Stimulated activated CD8-positive, alpha-beta memory T cell treated with anti-CD3 and anti-CD28 coated beads, Interleukin-12 subunit alpha, Interleukin-12 subunit beta, amount 100 ng/mL, for 24 hours (primary cell): Measurements from ENCODE around the gene SYVN1.
"Not testable (repeated sequence)": the region's sequence is repeated elsewhere in the genome, so short reads cannot be mapped to it uniquely, and the experiment has no call there.

Experiments used
- DNase-seq: peaks from one replicate; pipeline ENCODE4 v3.0.0-alpha.2; 2020; ENCODE audit errors: extremely low read depth

SYVN1 gene

DNA sequence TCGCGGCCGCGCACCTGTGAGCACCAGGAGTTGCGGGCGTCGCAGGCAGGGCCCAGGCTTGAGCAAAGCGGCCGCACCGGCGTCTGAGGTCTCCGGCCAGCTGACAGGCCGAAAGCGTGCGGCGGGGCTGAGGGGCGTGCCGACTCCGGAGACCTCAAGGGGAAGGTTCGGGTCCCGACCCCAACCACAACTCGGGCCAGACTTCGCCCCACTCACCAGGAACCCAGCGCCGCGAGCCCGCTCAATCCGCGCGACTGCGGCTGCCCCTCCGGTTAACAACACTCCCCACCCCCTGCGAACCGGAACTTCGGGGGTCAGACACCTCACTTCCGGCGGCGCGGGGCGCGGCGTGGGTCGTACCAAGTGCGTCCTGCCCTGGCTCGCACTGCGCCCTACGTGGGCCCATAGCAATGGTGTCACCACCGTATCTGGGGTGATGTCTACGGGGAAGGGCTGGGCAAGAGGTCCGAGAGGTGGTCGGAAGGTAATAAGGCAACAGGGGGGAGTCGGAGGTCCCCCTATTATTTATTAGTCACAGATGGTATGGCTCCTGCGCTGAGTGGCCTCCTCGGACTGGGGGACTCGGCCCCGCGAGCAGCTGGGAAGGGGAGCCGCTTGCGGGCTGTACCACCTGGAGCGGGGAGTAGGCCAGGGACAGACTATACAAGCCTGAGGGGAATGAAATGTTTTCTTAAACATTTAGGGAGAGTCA, at the start of gene SYVN1:
Gene SYVN1, minus strand, starts transcription at position 280 of the 712 bp plus-strand sequence. CDS start 918 bp downstream, outside the sequence.
- peak; percentile 85 for DNase-seq

DNA sequence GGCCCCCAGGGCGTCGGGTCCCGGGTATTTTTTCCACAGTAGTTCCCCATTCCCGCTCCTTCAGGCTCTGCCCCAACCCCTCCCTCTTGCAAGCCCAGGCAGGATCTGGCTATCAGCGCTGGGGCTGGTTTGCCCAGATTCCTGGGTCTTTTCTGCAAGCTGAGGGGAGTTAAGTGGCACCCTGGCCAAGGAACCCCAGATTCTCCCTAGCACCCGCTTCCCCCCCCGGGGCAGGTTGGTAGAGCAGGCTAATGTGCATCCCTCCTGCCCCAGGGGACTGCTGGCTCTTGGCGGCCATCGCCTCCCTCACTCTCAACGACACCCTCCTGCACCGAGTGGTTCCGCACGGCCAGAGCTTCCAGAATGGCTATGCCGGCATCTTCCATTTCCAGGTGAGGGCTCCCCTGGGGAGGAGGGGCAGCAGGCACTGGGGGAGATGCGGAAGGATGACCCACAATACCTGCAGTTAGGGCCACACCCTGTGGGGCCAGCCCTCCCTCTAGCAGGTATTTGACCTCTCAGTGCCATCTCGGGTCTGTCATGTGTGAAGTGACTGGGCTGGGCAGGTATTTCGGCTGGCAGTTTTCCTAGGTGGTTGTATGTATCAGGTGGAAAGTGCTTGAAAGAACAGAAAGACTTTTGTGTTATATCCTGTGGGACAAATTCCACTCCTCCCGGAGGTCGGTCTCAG, 49.0 kb upstream of the SYVN1 start:
- DNase-seq, result no peak

DNA sequence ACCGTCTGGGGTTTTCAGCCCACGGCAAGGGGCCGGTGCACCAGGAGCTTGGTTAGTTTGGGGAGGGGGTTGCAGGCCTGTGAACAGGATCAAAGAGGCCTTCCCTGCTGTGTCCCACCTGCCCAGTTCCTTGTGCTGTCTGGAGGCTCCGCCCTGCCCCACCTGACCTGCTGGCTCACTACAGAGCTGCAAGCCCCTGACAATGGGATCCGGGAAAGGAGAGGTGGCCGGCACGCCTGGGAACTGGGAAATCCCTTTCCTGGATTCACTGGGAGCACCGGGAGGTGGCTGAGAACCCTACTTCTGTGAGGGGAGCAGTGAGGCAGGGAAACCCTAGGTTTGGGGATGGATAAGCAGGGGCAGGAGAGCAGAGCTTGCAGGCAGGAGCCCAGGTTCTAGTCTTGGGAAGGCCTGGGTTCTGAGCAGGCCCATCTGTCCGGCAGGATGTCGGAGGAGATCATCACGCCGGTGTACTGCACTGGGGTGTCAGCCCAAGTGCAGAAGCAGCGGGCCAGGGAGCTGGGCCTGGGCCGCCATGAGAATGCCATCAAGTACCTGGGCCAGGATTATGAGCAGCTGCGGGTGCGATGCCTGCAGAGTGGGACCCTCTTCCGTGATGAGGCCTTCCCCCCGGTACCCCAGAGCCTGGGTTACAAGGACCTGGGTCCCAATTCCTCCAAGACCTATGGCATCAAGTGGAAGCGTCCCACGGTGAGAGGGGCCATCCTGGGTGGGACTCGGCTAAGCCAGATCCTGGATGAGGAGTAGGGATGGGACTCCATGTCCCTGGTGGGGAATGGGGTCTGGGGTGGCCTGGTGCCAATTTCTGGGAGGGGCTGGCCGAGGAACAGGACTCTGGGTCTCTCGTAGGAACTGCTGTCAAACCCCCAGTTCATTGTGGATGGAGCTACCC, 48.2 kb upstream of the SYVN1 start:
- no peak for DNase-seq

DNA sequence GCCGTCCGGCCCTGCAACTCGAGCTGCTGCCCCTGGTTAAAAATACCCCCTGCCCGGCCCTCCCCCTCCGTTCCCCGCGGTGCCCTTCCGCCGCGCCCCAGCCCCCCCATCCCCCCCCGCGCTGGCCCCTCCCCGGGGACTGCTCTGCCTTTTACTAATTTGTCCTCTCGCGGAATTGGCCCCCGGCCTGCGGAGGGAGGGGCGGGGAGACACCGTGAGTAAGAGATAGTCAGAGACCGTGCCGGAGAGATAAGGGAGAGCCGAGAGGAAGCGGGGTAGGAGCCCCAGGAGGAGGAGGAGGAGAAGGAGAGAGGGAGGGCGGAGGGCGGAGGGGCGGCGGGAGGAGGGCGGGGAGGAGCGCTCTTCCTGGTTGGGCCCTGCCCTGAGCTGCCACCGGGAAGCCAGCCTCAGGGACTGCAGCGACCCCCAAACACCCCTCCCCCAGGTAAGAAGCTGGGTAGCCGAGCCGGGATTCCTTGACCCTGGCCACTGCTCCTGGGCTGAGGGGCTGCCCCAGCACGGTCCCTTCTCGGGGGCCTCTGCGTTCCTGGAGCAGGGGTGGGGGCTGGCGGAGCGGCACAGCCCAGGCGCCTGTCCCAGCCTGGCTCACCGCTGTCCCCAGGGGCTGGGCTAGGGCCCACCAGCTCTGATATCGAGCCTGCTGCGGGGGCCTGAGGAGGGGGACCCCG, 47.4 kb upstream of the SYVN1 start, which contains the start of gene CAPN1:
Gene CAPN1, plus strand, starts transcription at position 360 of the 689 bp plus-strand sequence. CDS start 774 bp downstream, outside the sequence.
- peak; percentile 63 for DNase-seq

DNA sequence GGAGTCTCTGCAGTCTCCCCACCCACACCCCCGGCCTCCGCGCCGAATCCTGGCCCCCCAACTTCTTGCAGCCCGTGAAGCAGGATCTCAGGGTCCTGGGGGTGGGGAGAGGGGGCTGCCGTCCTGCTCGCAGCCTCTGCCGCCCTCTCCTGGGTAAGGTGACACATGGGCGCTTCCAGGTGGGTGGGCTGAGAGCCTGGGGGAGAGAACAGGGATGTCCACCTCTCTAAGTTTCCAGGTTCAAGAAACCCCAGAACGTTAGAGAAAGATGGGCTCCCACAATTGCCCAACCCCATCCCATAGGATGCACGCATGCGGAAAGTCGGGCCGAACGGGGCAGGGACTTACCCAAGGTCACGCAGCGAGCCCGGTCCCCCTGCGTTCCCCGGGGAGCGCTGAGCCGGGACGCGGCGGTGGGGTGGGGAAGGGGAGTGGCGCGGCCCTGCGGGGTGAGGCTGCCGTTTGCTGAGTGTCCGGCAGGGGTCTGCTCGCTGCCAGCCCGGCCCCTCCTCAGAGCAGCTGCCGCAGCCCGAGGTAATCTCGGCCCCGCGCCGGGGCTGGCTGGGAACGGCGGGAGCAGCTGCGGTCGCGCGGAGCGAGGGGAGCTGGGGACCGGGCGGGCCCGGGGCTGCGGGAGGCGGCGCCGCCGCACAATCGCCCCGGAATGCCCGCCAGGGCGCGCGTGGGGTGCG, 46.7 kb upstream of the SYVN1 start:
- no peak for DNase-seq

DNA sequence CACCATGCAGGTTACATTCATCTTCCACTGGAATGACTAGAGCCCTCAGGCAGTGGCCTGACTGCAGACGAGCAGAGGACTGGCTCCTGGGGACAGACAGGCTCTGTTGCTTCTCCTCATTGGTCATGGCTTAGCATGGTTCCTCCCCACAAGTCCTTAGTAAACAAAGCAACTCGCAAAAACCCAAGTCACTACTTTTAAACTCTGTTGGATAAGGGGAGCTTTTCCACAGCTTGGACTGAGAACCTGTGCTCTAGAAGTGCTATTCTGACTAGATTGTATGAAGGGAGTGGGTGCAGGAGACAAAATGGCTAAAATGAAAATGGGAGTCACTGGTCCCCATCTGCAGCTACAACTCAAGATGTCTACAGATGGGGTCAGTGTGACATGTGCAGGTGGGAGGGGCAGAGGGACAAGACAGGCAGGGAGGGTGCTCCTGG, 40.3 kb upstream of the SYVN1 start:
- DNase-seq, result not testable (repeated sequence)

DNA sequence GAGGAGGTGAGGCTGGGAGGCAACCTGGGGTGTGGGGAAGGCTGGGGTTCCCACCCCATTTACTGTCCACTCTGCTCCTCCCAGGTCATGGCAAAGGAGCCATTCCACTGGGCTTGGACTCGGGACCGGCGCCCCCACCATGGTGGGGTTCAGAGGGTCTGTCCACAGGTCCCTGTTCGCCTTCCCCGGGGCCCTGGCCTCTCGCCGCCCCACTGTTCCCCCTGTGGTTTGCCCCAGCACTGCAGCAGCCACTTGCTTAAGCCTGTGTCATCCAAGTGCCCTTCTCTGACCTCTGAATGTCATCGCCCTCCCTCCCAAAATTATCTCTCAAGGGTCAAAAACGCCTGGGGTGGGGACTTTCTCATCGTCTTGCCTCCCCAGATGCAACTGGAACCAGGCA, 38.3 kb upstream of the SYVN1 start:
- DNase-seq, result no peak

DNA sequence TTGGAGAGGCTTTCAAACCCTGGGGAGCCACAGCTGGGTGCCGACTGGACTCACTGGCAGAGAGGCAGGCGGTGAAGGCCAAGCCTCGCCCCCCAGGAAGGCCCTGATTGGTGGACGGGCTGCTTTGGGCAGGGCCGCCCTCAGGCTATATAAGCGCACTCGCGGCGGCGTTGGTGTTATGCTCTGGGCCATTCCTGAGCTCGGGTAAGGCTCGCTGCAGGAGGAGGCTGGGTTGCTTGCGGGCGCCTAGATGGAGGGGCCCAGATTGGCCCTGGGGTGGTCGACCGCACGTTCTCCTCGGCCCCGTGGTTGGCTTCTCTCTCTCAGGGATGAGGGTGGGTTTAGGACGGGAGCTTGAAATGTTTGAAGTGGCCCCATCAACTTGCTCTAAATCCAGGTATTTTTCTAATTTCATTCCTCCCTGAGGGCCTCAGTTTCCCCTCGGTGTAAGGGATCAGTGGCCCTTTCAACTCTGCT, 35.8 kb upstream of the SYVN1 start, which contains the start of gene SPDYC:
Gene SPDYC, plus strand, starts transcription at position 176 of the 477 bp plus-strand sequence. CDS start 1,125 bp downstream, outside the sequence.
- no peak for DNase-seq

DNA sequence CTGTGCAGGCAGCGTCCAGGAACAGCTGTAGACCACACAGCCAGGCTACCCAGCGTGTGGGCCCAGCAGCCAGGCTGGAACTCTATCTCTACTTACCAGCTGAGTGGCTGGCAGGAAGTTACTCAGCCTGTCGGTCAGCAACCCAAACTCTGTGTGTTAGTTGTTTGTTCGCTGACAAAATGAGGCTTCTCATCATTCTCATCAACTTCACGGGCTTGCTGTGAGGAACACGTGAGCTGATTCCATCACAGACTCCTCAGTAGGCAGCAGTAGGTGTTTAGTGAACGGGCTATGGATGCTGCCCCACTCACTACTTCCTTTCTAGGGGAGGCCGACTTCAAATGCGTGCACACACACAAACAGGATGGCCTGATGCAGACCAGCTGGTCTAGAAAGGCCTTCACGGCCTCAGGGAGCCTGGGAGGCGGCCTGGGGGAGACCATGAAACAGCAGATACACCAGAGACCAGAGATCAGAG, 34.9 kb upstream of the SYVN1 start:
- no peak for DNase-seq

DNA sequence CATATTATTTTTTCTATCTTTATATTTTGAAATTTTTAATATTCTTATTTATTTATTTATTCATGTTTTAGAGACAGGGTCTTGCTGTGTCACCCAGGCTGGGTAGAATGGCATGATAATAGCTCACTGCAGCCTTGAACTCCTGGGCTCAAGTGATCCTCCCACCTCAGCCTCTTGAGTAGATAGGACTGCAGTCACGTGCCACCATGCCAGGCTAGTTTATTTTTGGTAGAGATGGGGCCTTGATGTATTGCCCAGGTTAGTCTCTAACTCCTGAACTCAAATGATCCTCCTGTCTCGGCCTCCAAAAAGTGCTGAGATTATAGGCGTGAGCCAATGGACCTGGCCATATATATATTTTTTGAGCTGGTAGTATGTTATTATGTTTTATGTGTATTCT, 33.3 kb upstream of the SYVN1 start:
- no peak for DNase-seq

DNA sequence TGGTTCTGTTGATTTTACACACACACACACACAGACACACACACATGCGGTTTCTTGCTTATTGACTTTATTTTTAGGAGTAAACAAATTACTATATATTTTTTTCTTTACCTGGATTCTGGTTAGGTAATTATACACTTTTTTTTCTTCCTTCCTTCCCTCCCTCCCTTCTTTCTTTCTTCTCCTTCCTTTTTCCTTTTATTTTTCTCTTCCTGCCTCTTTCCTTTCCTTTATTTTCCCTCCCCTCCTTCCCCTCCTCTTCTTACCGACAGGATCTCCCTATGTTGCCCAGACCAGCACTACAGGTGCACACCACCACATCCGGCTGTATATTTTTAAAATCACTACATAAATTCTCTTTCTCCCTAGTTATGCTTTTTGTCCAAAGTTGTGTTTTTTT, 32.6 kb upstream of the SYVN1 start:
- no peak for DNase-seq

DNA sequence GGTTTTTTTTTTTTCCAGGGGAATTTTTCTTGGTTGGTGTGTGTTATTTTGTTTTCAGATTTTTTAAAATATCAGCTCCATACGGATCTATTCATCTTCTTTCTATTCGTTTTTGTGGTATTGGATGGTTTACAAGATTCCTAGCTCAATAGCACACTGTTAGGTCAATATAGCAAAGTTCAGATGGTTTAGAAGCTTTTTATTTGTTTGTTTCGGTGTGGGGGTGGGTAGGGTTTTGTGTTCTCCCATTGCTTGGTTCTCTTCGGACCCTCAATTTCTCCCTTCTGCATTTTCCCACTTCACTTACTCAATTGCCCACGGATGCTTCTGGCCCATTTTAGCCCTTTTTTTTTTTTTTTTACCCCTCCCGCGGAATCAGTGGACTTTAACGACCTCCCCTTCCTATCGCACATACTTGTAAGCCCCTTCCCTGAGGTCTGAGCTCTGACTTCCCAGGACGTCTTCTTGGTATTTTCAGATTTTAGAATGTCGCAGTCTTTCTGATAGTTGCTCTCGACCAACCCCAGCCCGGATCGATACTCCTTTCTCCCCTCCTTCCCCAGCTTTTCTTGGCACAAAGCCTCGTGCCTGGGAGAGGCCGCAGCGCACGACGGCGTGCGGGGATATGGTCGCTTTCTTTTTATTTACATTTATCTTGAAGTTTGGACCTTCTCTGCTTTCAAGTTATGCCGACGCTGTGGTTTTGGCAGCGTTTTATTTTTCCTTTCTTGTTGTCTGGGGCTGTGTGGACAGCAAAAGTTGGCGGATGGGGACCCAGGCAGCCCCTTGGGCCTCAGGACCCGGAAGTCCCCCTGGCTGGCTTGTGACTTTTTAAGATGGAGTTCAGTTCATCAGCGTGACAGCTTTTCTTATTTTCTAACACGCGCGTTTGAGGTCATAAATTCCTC, 31.3 kb upstream of the SYVN1 start:
- no peak for DNase-seq

DNA sequence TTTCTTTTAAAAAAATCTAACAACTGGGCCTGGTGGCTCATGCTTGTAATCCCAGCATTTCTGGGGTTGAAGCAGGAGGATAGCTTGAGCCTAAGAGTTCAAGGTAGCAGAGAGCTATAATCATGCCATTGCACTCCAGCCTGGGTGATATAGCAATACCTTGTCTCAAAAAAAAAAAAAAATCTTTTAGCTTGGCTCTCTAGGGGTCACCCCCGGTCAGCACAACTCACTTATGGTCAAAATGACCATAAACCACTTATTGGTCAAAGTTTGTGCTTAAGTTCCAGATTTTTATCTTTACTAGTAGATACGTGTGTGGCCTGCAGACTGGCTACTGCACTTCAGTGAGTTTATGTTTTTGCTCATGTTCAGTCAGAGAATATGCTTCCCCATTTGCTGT, 29.4 kb upstream of the SYVN1 start:
- DNase-seq, result no peak

DNA sequence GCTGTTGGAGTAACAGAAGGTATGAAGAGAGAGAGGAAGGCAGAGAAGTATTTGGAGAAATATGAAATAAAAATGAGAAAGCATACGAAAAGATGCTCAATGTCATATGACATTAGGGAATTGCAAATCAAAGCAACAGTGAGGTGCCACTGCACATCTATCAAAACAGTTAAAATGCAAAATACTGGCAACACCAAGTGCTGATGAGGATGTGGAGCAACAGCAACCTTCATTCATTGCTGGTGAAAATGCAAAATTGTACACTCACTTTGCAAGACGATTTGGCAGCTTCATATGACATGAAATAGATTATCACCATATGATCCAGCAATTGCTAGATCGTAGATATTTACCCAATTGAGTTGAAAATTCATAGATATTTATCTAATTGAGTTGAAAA, 26.3 kb upstream of the SYVN1 start:
- DNase-seq, result no peak

DNA sequence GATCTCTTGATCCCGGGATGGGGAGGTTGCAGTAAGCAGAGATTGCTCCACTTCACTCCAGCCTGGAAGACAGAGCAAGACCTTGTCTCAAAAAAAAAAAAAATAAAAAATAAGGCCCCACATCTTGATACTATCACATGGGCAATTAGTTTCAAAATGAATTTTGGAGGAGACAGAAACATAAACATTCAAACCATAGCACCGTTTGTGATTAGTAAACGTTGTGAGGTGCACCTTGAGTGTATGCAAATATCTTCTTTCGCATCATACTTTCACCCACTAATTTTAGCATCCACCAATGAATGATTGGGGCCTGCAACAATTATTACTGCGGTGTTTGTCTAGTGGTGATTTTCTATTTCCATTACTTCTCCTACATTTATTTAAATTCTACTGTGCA, 24.7 kb upstream of the SYVN1 start:
- no peak for DNase-seq

DNA sequence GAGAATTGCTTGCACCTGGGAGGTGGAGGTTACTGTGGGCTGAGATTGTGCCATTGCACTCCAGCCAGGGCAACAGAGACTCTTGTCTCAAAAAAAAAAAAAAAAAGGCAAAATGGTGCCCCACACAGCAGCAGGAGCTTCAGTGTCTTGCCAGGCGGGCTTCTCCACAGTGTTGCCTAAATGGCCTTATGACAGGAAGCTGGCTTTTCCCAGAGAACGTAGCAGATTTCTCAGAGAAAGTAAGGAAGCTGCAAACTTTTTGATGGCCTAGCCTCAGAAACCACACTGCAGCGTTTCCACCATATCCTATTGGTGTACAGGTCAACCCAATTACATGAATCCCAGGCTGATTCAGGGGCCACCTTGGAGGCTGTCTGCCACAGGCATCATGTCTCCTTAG, 23.0 kb upstream of the SYVN1 start:
- DNase-seq, result no peak

DNA sequence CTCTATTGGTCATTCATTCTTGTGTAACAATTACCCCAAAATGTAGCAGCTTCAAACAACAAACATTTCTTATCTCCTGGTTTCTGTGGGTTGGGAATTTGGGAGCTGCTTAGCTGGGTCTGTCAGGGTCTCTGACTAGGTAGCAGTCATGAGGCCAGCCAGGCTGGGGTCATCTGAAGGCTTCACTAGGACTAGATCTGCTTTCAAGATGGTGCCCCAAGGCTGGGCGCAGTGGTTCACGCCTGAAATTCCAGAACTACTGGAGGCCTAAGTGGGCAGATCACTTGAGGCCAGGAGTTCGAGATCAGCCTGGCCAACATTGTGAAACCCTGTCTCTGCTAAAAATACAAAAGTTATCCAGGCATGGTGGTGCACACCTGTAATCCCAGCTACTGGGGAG, 22.6 kb upstream of the SYVN1 start:
- DNase-seq, result no peak

DNA sequence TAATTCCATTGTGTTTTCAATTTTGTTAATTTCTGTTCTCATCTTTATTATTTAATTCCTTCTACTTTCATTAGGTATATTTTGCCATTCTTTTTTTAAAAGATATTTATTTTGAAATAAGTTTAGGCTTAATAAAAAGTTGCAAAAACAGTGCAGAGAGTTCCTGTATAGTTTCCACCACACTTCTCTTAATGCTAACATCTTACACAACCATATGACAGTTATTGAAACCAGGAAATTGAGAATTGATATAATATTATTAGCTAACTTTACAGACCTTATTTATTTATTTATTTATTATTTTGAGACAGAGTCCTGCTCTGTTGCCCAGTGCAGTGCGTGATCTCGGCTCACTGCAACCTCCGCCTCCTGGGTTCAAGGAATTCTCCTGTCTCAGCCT, 21.9 kb upstream of the SYVN1 start:
- no peak for DNase-seq

DNA sequence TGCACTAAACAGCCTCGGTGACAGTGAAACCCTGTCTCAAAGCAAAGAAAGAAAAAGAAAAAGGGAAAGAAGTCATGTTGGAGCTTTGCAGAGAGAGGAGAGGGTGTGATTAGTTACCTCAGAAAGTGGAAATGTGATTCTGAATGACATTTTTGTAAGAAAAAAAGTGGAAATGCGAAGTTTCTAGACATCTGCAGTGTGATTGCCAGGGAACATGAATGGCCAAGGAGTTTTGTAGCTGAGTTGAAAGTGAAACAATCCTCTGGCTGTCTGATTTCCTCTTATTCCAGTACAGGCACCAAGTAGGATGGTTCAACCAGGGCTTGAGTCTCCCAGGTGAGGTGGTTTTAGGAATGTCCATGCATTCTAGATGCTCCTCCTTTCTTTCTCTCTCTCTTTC, 17.8 kb upstream of the SYVN1 start:
- no peak for DNase-seq
